H1 (cell line): Measurements from ENCODE around the gene PLLP. TPM values are rescaled to one million over a fixed set of nuclear protein-coding genes. Genes with fewer than 3 reads are reported as not detected.

Source experiments
- CTCF ChIA-PET: fragments of 300-600 bp; sonication (Branson Sonifier 250); formaldehyde crosslinking; loops from one replicate; lab custom pipeline; 2021; ENCODE audit not compliant: partially characterized antibody; lab: Charles Lee
- POLR2A ChIA-PET: fragments of 300-600 bp; sonication (Branson Sonifier 250); formaldehyde crosslinking; loops from one replicate; lab custom pipeline; 2021; ENCODE audit warnings: inconsistent platforms; ENCODE audit not compliant: partially characterized antibody; lab: Charles Lee
- DNase-seq, 2 experiments: peaks; one replicate each; pipeline versions ENCODE4 v3.0.0 to v3.0.0-alpha.2; 2010 to 2022; ENCODE audit warnings: low spot score in 2 of 2, low read depth in 1 of 2, mixed read lengths in 1 of 2
- FAIRE-seq: peaks from 2 replicates; lab custom pipeline; 2011; peaks lifted over from hg19 to GRCh38; lab: Jason Lieb, UNC
- H2AFZ ChIP-seq: 2 replicates; pipeline ENCODE4 v1.8.1; 2012; ENCODE audit warnings: low read length, inconsistent platforms
- H2AK5ac ChIP-seq: 2 replicates; pipeline ENCODE4 v1.6.1; 2013; ENCODE audit warnings: low read depth, low read length
- H2BK120ac ChIP-seq: replicated peaks from 2 replicates; pipeline ENCODE3; 2013; ENCODE audit warnings: low read depth, low read length, inconsistent platforms
- H2BK12ac ChIP-seq: 2 replicates; pipeline ENCODE4 v1.6.1; 2013; ENCODE audit warnings: low read depth, low read length
- H2BK15ac ChIP-seq: 2 replicates; pipeline ENCODE4 v1.6.1; 2013; ENCODE audit warnings: low read length
- H2BK20ac ChIP-seq: 2 replicates; pipeline ENCODE4 v1.6.1; 2013; ENCODE audit warnings: low read length
- H2BK5ac ChIP-seq: 2 replicates; pipeline ENCODE4 v1.6.1; 2013; ENCODE audit warnings: low read depth, low read length
- H3K14ac ChIP-seq: 2 replicates; pipeline ENCODE4 v1.6.1; 2013; ENCODE audit warnings: inconsistent platforms; ENCODE audit not compliant: insufficient read length
- H3K18ac ChIP-seq: 2 replicates; pipeline ENCODE4 v1.6.1; 2013; ENCODE audit warnings: low read length; ENCODE audit errors: extremely low read depth
- H3K23ac ChIP-seq: 2 replicates; pipeline ENCODE4 v1.6.1; 2013; ENCODE audit warnings: inconsistent platforms; ENCODE audit not compliant: insufficient read length
- H3K23me2 ChIP-seq: 2 replicates; pipeline ENCODE4 v1.6.1; 2013; ENCODE audit warnings: low read depth, low read length
- H3K27ac ChIP-seq: 2 replicates; pipeline ENCODE4 v1.6.1; 2011; ENCODE audit warnings: low read depth, low read length, inconsistent platforms
- H3K27me3 ChIP-seq, 4 experiments: replicated peaks in 1 of 4; 1 replicate in 1 of 4; 2 replicates in 3 of 4; pipeline versions ENCODE4 v1.6.1 to v1.8.1; 2011 to 2013; ENCODE audit warnings: low read length in 3 of 4, mild to moderate bottlenecking in 3 of 4, inconsistent platforms in 2 of 4, mixed read lengths in 2 of 4, moderate library complexity in 1 of 4; ENCODE audit not compliant: control insufficient read depth in 3 of 4, insufficient read depth in 3 of 4; ENCODE audit errors: extremely low read depth in 1 of 4
- H3K36me3 ChIP-seq, 4 experiments: 2 replicates each; pipeline versions ENCODE4 v1.6.1 to v1.8.1; 2011 to 2013; ENCODE audit warnings: mild to moderate bottlenecking in 4 of 4, low read length in 3 of 4, moderate library complexity in 2 of 4, control low read depth in 1 of 4, inconsistent platforms in 1 of 4; ENCODE audit not compliant: insufficient read depth in 4 of 4, control insufficient read depth in 2 of 4
- H3K4ac ChIP-seq: replicated peaks from 2 replicates; pipeline ENCODE3; 2013; ENCODE audit warnings: low read length, low read depth, mixed read lengths, inconsistent platforms; ENCODE audit not compliant: insufficient read length
- H3K4me1 ChIP-seq, 4 experiments: replicated peaks in 1 of 4; 1 replicate in 1 of 4; 2 replicates in 3 of 4; pipeline versions ENCODE4 v1.6.1 to v1.8.1; 2011 to 2013; ENCODE audit warnings: low read length in 3 of 4, inconsistent platforms in 2 of 4, mixed read lengths in 1 of 4; ENCODE audit not compliant: insufficient read depth in 4 of 4, control insufficient read depth in 3 of 4
- H3K4me2 ChIP-seq, 2 experiments: 2 replicates each; pipeline versions ENCODE4 v1.6.1 to v1.8.1; 2011 to 2013; ENCODE audit warnings: low read depth in 2 of 2, low read length in 2 of 2, control low read depth in 1 of 2, inconsistent platforms in 1 of 2, mild to moderate bottlenecking in 1 of 2; ENCODE audit not compliant: insufficient read depth in 1 of 2
- H3K4me3 ChIP-seq, 4 experiments: fragments of 200-600, 300-600 bp in 1 of 4; sonication (generic), shearing (Covaris generic), sonication (Bioruptor Twin) in 1 of 4; 2 replicates each; pipeline versions ENCODE4 v1.5.1 to v1.8.1; 2011 to 2016; ENCODE audit warnings: low read length in 4 of 4, low read depth in 3 of 4, control low read depth in 2 of 4, inconsistent platforms in 2 of 4, mild to moderate bottlenecking in 2 of 4, mixed read lengths in 1 of 4, moderate library complexity in 1 of 4; ENCODE audit not compliant: insufficient read depth in 2 of 4; ENCODE audit errors: extremely low read depth in 1 of 4
- H3K56ac ChIP-seq: replicated peaks from 2 replicates; pipeline ENCODE3; 2013; ENCODE audit warnings: low read depth, mild to moderate bottlenecking, mixed read lengths, low read length, inconsistent platforms; ENCODE audit not compliant: insufficient read length
- H3K79me1 ChIP-seq: 2 replicates; pipeline ENCODE4 v1.6.1; 2013; ENCODE audit warnings: low read depth, low read length, control low read depth
- H3K79me2 ChIP-seq, 2 experiments: 2 replicates each; pipeline versions ENCODE4 v1.6.1 to v1.8.1; 2012 to 2013; ENCODE audit warnings: low read length in 2 of 2, mild to moderate bottlenecking in 2 of 2, inconsistent platforms in 1 of 2; ENCODE audit not compliant: insufficient read depth in 2 of 2, control insufficient read depth in 1 of 2
- H3K9ac ChIP-seq, 4 experiments: replicated peaks in 1 of 4; 1 replicate in 1 of 4; 2 replicates in 3 of 4; pipeline versions ENCODE4 v1.6.1 to v1.8.1; 2011 to 2013; ENCODE audit warnings: low read depth in 3 of 4, low read length in 3 of 4, control low read depth in 2 of 4, mild to moderate bottlenecking in 2 of 4, moderate library complexity in 2 of 4, inconsistent platforms in 1 of 4; ENCODE audit errors: extremely low read depth in 1 of 4
- H3K9me3 ChIP-seq, 2 experiments: 2 replicates each; pipeline versions ENCODE4 v1.6.1 to v1.8.1; 2012 to 2013; ENCODE audit warnings: mild to moderate bottlenecking in 2 of 2, moderate library complexity in 2 of 2, control low read depth in 1 of 2, inconsistent platforms in 1 of 2, low read depth in 1 of 2, low read length in 1 of 2, mixed read lengths in 1 of 2; ENCODE audit not compliant: insufficient read depth in 2 of 2
- H4K20me1 ChIP-seq, 2 experiments: replicated peaks in 1 of 2; 2 replicates each; pipeline versions ENCODE3 to v1.8.1; 2011 to 2013; ENCODE audit warnings: inconsistent platforms in 2 of 2, low read length in 2 of 2, mild to moderate bottlenecking in 1 of 2; ENCODE audit not compliant: insufficient read depth in 2 of 2, control insufficient read depth in 1 of 2
- H4K5ac ChIP-seq: 2 replicates; pipeline ENCODE4 v1.6.1; 2013; ENCODE audit warnings: low read length, low read depth, mixed read lengths, inconsistent platforms; ENCODE audit not compliant: insufficient read length
- H4K8ac ChIP-seq: 2 replicates; pipeline ENCODE4 v1.8.0; 2013; ENCODE audit warnings: mild to moderate bottlenecking, moderate library complexity, low read length, inconsistent platforms; ENCODE audit not compliant: insufficient read depth; ENCODE audit errors: extremely low read depth
- H4K91ac ChIP-seq: replicated peaks from 2 replicates; pipeline ENCODE3; 2013; ENCODE audit warnings: low read length, mixed read lengths, inconsistent platforms; ENCODE audit not compliant: insufficient read length
- ASH2L ChIP-seq: fragments of 200-600, 300-600 bp; sonication (generic); IDR thresholded peaks from one replicate; pipeline ENCODE4 v1.7.1; 2017; ENCODE audit warnings: low read length
- RFX5 ChIP-seq: IDR thresholded peaks from 2 replicates; pipeline ENCODE4 v1.6.1; 2011; ENCODE audit warnings: low read depth, low read length, improper control_type of control experiment, borderline replicate concordance
- WGBS, 2 experiments: shearing (Covaris generic) in 1 of 2; methylation state at CpG; one replicate each; pipeline versions ENCODE4 v1.1.6 to v1.1.7; 2013 to 2015; ENCODE audit warnings: low lambda C conversion rate in 2 of 2, mixed read lengths in 2 of 2, inconsistent platforms in 1 of 2, low coverage in 1 of 2, missing lambda C conversion rate in 1 of 2; ENCODE audit not compliant: insufficient replicate concordance in 2 of 2, insufficient coverage in 1 of 2, insufficient read length in 1 of 2; ENCODE audit errors: extremely low coverage in 1 of 2, missing lambda C conversion rate in 1 of 2; 5-methylcytosine and 5-hydroxymethylcytosine counted together
- polyA plus RNA-seq, 7 experiments: library from polyadenylated mRNA; depleted of rRNA in 3 of 7; stranded (reverse) in 5 of 7; unstranded in 2 of 7; fragments of >200 nt in 5 of 7; fragments of 200-250 nt in 2 of 7; gene quantifications; 1 replicate in 5 of 7; 2 replicates in 1 of 7; 4 replicates in 1 of 7; pipeline versions ENCODE4 v1.2.1 to v1.2.3, GENCODE V29; 2011 to 2013; ENCODE audit warnings: missing spikeins in 2 of 7, mixed read lengths in 2 of 7
- total RNA-seq: library from RNA; stranded (reverse); fragmentation: NEBNext Ultra II Directional; extraction: Animal tissue kit (Norgen Biotek cat#: 25700); gene quantifications from 2 replicates; pipeline ENCODE4 v1.2.1, GENCODE V29; 2021
- TF ChIP-seq, protein P1 (sequence below): IDR thresholded peaks from 2 replicates; pipeline ENCODE4 v1.6.1; 2012; ENCODE audit warnings: low read length, inconsistent platforms

Gene PLLP
- total and polyA plus RNA-seq, 2 of the 8 experiments (the other 6 are each of a cell fraction or from before 2014, with no cell fraction given), result 2.9 to 10.6 TPM

DNA sequence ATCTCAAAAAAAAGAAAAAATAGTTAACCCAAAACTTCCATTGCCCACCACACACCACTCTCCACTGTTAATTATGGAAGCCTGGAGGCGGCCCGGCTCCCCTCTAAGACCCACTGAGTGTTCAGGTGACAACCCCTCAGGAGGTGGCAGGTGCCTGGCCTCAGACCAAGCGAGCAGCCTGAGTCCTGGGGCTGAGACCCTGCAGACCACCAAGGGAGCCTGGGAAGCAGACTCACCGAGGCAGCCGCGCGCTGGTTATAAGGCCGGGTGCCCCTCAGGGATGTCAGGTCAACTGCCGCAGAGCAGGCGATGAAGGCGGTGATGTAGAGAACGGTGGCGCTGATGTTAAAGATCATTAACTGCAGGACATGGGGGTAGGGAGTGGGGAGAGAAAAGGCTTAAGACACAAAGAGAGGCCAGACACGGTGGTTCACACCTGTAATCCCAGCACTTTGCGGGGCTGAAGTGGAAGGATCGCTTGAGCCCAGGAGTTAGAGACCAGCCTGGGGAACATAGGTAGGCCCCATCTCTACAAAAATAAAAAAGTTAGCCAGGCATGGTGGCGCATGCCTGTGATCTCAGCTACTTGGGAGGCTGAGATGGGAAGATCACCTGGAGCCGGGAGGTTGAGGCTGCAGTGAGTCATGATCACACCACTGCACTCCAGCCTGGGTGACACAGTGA lies 26.1 kb downstream of the PLLP start:
- Histone ChIP-seq H2BK15ac (no peak overlapping the region), H3K27me3 (no peaks in the 10 kb centered on the region), H4K8ac (no peak overlapping the region), H3K79me2 (no peaks in the 10 kb centered on the region), H2BK20ac (no peak overlapping the region), H3K14ac (no peak overlapping the region), H4K5ac (no peak overlapping the region), H4K20me1 (no peaks in the 10 kb centered on the region), H3K56ac (no peak overlapping the region), H4K91ac (no peak overlapping the region), H3K9ac (no peak overlapping the region), H3K23ac (no peak overlapping the region), H3K79me1 (no peaks in the 10 kb centered on the region), H2BK5ac (no peak overlapping the region), H2BK120ac (no peak overlapping the region), H3K4ac (no peak overlapping the region), H2BK12ac (no peak overlapping the region), H3K4me3 (no peak overlapping the region), H2AK5ac (no peak overlapping the region), H2AFZ (no peak overlapping the region), H3K36me3 (no peaks in the 10 kb centered on the region), H3K9me3 (no peaks in the 10 kb centered on the region), H3K27ac (no peak overlapping the region), H3K23me2 (0 out of 2 replicates have a peak, but pooled peaks cover 2% of the 10 kb centered on the region)
- CTCF ChIA-PET, result no interaction called here
- 93% methylated on average over 18 of the region's 18 CpGs; no CpG with 5 or more reads in 1 of the 2 experiments for WGBS, 2 experiments
- FAIRE-seq (no peak), DNase-seq (no peak)
- POLR2A ChIA-PET, result interaction anchor here (0.6 kb wide), 1 partner anchor 10 kb away, joined by 4 read pairs; no protein-coding TSS in a partner anchor
- TF ChIP-seq RFX5, result no peak
- TF ChIP-seq, protein P1, sequence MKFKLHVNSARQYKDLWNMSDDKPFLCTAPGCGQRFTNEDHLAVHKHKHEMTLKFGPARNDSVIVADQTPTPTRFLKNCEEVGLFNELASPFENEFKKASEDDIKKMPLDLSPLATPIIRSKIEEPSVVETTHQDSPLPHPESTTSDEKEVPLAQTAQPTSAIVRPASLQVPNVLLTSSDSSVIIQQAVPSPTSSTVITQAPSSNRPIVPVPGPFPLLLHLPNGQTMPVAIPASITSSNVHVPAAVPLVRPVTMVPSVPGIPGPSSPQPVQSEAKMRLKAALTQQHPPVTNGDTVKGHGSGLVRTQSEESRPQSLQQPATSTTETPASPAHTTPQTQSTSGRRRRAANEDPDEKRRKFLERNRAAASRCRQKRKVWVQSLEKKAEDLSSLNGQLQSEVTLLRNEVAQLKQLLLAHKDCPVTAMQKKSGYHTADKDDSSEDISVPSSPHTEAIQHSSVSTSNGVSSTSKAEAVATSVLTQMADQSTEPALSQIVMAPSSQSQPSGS, result no peak
- TF ChIP-seq ASH2L, result no peak
- TF ChIP-seq, all 59 proteins: peak for 0
- no peak overlapping the region for H3K18ac ChIP-seq
- peaks cover 4 to 14% (median 6%) of the 10 kb centered on the region in 4 experiments for H3K4me1 ChIP-seq
- no peak overlapping the region for H3K4me2 ChIP-seq
